Brain microvascular endothelial cell (primary cell): ENCODE data around the gene FER1L5.

Source experiments
- DNase-seq: peaks from one replicate; pipeline ENCODE4 v3.0.0-alpha.2; 2020
- H3K27ac ChIP-seq: fragments of 250-450 bp; sonication (Bioruptor Pico); 2 replicates; pipeline ENCODE4 v1.5.1; 2020; ENCODE audit warnings: mild to moderate bottlenecking, moderate library complexity
- H3K27me3 ChIP-seq: fragments of 250-450 bp; sonication (Bioruptor Pico); replicated peaks from 2 replicates; pipeline ENCODE4 v1.5.1; 2020; ENCODE audit warnings: mild to moderate bottlenecking
- H3K36me3 ChIP-seq: fragments of 250-450 bp; sonication (Bioruptor Pico); replicated peaks from 2 replicates; pipeline ENCODE4 v1.5.1; 2020; ENCODE audit warnings: mild to moderate bottlenecking
- H3K4me3 ChIP-seq: 2 replicates; pipeline ENCODE4 v1.5.1; 2011; ENCODE audit warnings: low read depth, mild to moderate bottlenecking, control low read depth, low read length, moderate library complexity
- in situ Hi-C: cut with HindIII; loops from 2 replicates; pipeline ENCODE4 v1.10.0; 2017; ENCODE audit warnings: low sequenced_read_pairs, low pct_ligation_motif_present
- TF ChIP-seq, protein P1 (sequence below): IDR thresholded peaks from 2 replicates; pipeline ENCODE4 v1.5.1; 2011; ENCODE audit warnings: low read depth, mild to moderate bottlenecking, moderate library complexity, low read length, control low read depth, inconsistent platforms; ENCODE audit errors: missing control alignments

Gene FER1L5

GRCh38 chr2:96688649-96689430, 46.3 kb downstream of the FER1L5 start:
- DNase-seq: no peak
- Histone ChIP-seq H3K27me3 (no peaks in the 10 kb centered on the region), H3K36me3 (no peaks in the 10 kb centered on the region), H3K4me3 (no peak overlapping the region), H3K27ac (no peak overlapping the region)
- TF ChIP-seq, protein P1, sequence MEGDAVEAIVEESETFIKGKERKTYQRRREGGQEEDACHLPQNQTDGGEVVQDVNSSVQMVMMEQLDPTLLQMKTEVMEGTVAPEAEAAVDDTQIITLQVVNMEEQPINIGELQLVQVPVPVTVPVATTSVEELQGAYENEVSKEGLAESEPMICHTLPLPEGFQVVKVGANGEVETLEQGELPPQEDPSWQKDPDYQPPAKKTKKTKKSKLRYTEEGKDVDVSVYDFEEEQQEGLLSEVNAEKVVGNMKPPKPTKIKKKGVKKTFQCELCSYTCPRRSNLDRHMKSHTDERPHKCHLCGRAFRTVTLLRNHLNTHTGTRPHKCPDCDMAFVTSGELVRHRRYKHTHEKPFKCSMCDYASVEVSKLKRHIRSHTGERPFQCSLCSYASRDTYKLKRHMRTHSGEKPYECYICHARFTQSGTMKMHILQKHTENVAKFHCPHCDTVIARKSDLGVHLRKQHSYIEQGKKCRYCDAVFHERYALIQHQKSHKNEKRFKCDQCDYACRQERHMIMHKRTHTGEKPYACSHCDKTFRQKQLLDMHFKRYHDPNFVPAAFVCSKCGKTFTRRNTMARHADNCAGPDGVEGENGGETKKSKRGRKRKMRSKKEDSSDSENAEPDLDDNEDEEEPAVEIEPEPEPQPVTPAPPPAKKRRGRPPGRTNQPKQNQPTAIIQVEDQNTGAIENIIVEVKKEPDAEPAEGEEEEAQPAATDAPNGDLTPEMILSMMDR: no peak
- in situ Hi-C loops: no loop called here

DNA sequence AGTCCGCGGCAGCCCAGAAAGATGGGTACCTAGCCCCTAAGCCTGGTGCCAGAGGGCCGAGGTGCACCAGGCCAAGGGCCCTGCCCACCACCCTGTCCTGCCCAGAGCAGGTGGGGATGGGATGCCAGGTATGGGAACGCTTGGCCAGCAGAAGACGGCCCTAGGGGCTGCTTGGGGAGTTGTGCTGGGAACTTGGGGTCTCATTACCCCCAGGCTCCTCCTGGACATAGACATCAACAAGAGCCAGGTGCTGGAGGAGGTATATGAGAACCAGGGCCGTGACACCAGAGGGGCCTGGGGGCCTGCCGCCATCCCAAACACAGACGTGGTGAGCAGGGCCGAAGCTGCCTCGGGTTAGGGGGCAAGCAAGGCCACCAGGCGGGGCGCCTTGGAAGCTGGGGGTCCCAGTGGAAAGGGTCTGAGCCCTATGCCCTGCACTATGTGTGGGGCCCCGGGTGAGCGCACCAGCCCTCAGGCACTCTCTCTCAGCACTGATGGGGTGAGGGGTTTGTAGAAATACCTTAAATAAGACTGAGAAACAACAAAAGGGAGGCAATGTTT, 46.9 kb downstream of the FER1L5 start:
- no peak overlapping the region for H3K27ac ChIP-seq
- no peaks in the 10 kb centered on the region for H3K27me3 ChIP-seq
- H3K4me3 ChIP-seq: no peak overlapping the region
- no peaks in the 10 kb centered on the region for H3K36me3 ChIP-seq
- TF ChIP-seq, protein P1: no peak
- in situ Hi-C loops: no loop called here
- DNase-seq: no peak

- in situ Hi-C loops: no loop called here
- TF ChIP-seq, protein P1: no peak
- no peak overlapping the region for H3K4me3 ChIP-seq
- H3K27ac ChIP-seq: no peak overlapping the region
- H3K36me3 ChIP-seq: no peaks in the 10 kb centered on the region
- DNase-seq: no peak
- H3K27me3 ChIP-seq: no peaks in the 10 kb centered on the region
Measured at GRCh38 chr2:96690306-96691021, 47.9 kb downstream of the FER1L5 start.

DNA sequence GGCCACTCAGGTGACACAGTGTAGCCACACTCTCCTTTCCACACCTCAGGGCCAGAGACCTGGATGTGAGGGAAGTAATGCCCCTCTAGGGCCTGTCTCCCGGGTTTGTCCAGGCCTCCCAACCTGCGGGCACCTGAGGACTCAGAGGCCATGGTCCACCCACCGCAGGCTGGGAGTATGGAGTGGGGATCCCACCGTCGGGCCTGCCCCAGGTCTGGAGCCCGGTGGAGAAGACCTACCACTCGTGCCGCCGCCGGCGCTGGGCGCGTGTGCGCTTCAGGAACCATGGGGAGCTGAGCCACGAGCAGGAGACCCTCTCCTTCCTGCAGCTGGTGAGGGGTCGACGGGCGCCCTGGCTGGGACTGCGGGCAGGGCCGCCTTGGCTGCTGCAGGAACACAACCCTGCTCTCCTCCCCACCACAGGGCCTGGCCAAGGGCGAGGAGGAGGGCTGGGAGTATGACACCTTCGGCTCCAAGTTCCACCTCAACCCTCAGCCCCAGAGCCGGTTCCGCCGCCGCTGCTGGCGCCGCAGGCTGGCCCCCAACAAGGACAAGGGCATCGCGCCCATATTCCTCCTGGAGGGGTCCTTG, 48.6 kb downstream of the FER1L5 start:
- no peak for DNase-seq
- no peak overlapping the region for H3K27ac ChIP-seq
- no peaks in the 10 kb centered on the region for H3K27me3 ChIP-seq
- no peak overlapping the region for H3K4me3 ChIP-seq
- TF ChIP-seq, protein P1: no peak
- in situ Hi-C loops: no loop called here
- H3K36me3 ChIP-seq: no peaks in the 10 kb centered on the region

DNA sequence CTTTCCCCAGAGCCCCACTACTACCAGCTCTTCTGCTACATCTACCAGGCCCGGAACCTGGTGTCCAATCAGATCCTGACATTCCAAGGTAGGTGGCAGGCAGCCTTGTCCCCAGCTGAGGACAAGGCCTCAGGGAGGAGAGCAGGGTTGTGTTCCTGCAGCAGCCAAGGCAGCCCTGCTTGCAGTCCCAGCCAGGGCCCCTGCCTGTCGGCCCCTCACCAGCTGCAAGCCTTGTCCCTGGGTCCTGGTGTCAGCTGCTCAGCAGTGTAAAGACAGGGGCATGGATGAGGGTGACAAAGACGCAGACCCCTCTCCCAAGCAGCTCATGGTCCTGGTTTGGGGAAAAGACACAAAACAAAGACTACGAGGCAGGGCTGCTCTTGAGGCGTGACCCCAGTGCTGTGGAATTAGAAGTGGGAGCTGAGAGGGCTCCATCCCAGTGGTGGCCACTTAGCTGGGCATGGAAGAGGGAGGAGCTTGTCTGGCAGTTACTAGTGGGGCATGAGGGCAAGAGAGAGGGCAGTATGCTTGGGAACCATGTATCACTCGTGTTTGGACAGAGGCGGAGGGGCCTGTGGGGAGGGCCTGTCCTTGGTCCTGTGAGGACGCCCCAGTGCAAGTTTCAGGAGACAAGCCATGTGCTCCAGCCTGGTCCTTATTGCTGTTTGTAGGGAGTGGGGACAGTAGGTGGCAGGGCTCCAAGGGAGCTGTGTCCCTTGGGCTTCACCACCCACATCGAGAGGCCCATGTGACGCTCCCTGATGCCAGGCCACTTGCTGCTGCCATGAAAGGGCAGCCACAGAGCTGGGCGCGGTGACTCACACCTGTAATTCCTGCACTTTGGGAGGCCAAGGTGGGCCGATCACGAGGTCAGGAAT, 49.8 kb downstream of the FER1L5 start:
- H3K27me3 ChIP-seq: no peaks in the 10 kb centered on the region
- H3K4me3 ChIP-seq: no peak overlapping the region
- no peak overlapping the region for H3K27ac ChIP-seq
- no peaks in the 10 kb centered on the region for H3K36me3 ChIP-seq
- no peak for DNase-seq
- in situ Hi-C loops: no loop called here
- TF ChIP-seq, protein P1: no peak
